ENCODE results near the gene RNF214. TPM values are rescaled to one million over a fixed set of nuclear protein-coding genes. Genes with fewer than 3 reads are reported as not detected.

Gene RNF214
- total and polyA plus RNA-seq, 8 donors, result 21.5 to 37.1 (median 30.9) TPM

- H3K4me3 ChIP-seq, result no peak overlapping the region
- H3K9me3 ChIP-seq, result no peaks in the 10 kb centered on the region
- ATAC-seq (no peak), DNase-seq (no peak)
- intact Hi-C loops (cut with DNase I), result no loop called here
- no peaks in the 10 kb centered on the region for H3K27me3 ChIP-seq
- TF ChIP-seq CTCF (IDR thresholded peaks at IDR 0.05), result no peak
- peaks cover 0 to 44% of the 10 kb centered on the region in 2 donors for H3K36me3 ChIP-seq
- H3K4me1 ChIP-seq, result peaks cover 0 to 3% of the 10 kb centered on the region in 2 donors
- H3K27ac ChIP-seq, result peak overlapping the region in 1 of 2 donors; percentile 20
Observed at GRCh38 chr11:117279711-117280376, 47.4 kb downstream of the RNF214 start.

- ATAC-seq, result peak; percentile 80
- Histone ChIP-seq H3K9me3 (no peaks in the 10 kb centered on the region), H3K4me1 (peaks cover 0 to 3% of the 10 kb centered on the region in 2 donors), H3K4me3 (no peak overlapping the region), H3K27ac (peak overlapping the region; percentile 20 to 24), H3K36me3 (peaks cover 0 to 51% of the 10 kb centered on the region in 2 donors), H3K27me3 (no peaks in the 10 kb centered on the region)
- no peak for TF ChIP-seq CTCF (IDR thresholded peaks at IDR 0.05)
- no peak for DNase-seq
- intact Hi-C loops (cut with DNase I), result no loop called here
Observed at GRCh38 chr11:117281159-117281558, 48.7 kb downstream of the RNF214 start.

GRCh38 chr11:117281869-117282268, 49.4 kb downstream of the RNF214 start:
- TF ChIP-seq CTCF (IDR thresholded peaks at IDR 0.05), result no peak
- ATAC-seq (no peak), DNase-seq (no peak)
- H3K9me3 ChIP-seq, result no peaks in the 10 kb centered on the region
- H3K27me3 ChIP-seq, result no peaks in the 10 kb centered on the region
- H3K27ac ChIP-seq, result no peak overlapping the region
- peaks cover 0 to 52% of the 10 kb centered on the region in 2 donors for H3K36me3 ChIP-seq
- intact Hi-C loops (cut with DNase I), result no loop called here
- H3K4me1 ChIP-seq, result peaks cover 0 to 3% of the 10 kb centered on the region in 2 donors
- H3K4me3 ChIP-seq, result no peak overlapping the region

GRCh38 chr11:117282956-117283355, 50.5 kb downstream of the RNF214 start:
- no peak for DNase-seq
- Histone ChIP-seq H3K4me3 (no peak overlapping the region), H3K4me1 (peaks cover 0 to 3% of the 10 kb centered on the region in 2 donors), H3K27ac (no peak overlapping the region), H3K36me3 (peaks cover 0 to 63% of the 10 kb centered on the region in 2 donors), H3K27me3 (no peaks in the 10 kb centered on the region), H3K9me3 (no peaks in the 10 kb centered on the region)
- no peak for ATAC-seq
- intact Hi-C loops (cut with DNase I), result no loop called here
- no peak for TF ChIP-seq CTCF (IDR thresholded peaks at IDR 0.05)

GRCh38 chr11:117284053-117284452, 51.6 kb downstream of the RNF214 start:
- DNase-seq (no peak), ATAC-seq (no peak)
- TF ChIP-seq CTCF (IDR thresholded peaks at IDR 0.05), result no peak
- no peaks in the 10 kb centered on the region for H3K9me3 ChIP-seq
- H3K27ac ChIP-seq, result no peak overlapping the region
- intact Hi-C loops (cut with DNase I), result no loop called here
- H3K27me3 ChIP-seq, result no peaks in the 10 kb centered on the region
- peaks cover 0 to 3% of the 10 kb centered on the region in 2 donors for H3K4me1 ChIP-seq
- no peak overlapping the region for H3K4me3 ChIP-seq
- H3K36me3 ChIP-seq, result peaks cover 0 to 73% of the 10 kb centered on the region in 2 donors

Measured in left lung (tissue), 10 donors.